Activated CD8-positive, alpha-beta memory T cell treated with anti-CD3 and anti-CD28 coated beads for 4 hours (primary cell): ENCODE data around the gene ZNF592.

Experiments used
- DNase-seq, 2 donors: peaks; one replicate each; pipeline ENCODE4 v3.0.0-alpha.2; 2020; ENCODE audit warnings: low read depth in 2 of 2

Gene ZNF592

DNA sequence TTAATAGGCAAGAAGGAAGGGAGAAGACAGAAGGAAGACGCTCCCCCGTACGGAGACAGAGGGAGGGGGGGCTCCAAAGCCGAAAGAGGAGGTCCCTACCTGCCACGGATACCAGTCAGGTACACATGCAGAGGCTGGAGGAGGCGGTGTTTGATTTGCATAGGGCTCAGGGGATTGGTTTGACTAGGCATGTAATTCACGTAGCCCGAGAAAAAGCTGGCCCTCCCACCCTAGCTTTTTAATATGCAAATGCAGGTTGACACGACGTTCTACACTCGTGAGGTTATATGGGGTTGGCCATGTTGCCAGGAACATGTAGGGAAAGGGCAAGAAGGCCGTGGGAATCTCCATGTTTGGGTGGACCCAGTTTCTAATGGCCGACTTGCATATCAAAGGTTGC lies 29.8 kb downstream of the ZNF592 start:
- DNase-seq, result no peak

DNA sequence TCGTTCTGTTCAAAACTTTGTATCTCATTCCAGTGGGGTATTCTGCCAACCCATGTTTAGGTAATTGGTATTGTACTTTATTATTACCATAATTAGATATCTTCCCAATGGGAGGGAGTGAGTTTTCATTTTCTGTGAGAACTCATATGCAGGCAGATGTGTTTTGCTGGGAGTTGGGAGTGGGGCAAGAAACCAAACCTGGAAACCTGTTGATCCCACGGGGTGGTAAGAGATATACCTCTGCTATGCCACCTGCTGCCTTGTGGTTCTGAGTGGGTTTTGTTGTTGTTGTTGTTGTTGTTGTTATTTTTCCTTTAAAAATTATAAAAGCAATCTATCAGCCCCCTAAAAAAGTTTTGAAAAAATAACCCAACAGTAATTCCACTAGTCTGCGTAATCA lies 32.1 kb downstream of the ZNF592 start:
- no peak for DNase-seq

DNA sequence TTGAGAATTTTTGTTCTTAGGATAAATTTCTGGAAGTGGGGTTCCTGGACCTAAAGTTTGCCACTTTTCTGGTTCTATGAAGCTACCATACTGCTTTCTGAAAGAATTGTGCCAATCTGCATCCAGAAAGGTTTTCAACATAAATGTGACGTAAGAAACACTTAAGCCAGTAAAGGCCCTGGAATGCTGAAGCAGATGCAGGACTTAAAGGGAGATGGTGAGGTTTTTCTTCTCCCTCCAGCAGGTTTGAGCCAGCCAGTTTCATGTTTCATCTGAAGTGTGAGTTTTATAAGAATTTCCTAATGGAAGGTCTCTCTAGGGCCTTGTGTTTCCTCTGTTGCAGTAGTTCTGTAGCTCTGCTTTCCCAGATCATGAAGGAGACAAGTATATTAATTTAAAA lies 33.1 kb downstream of the ZNF592 start:
- no peak for DNase-seq

DNA sequence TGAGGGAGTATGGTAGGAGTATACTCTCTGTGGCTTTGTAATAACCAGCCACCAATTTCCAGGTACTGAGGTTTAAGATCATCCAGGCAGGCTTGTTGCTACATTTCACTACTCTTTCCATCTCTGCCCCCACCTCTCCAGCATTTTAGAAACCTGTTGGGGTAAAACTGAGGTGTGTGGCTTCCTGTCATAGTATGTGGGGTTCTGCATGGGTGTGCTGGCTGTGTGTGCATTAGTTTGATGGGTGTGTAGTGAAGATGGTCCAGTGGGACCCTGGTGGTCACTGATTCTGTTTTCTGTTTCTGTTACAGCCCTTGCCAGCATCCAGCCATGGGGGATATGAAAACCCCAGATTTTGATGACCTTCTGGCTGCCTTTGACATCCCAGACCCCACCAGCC lies 34.0 kb downstream of the ZNF592 start:
- DNase-seq, result no peak

DNA sequence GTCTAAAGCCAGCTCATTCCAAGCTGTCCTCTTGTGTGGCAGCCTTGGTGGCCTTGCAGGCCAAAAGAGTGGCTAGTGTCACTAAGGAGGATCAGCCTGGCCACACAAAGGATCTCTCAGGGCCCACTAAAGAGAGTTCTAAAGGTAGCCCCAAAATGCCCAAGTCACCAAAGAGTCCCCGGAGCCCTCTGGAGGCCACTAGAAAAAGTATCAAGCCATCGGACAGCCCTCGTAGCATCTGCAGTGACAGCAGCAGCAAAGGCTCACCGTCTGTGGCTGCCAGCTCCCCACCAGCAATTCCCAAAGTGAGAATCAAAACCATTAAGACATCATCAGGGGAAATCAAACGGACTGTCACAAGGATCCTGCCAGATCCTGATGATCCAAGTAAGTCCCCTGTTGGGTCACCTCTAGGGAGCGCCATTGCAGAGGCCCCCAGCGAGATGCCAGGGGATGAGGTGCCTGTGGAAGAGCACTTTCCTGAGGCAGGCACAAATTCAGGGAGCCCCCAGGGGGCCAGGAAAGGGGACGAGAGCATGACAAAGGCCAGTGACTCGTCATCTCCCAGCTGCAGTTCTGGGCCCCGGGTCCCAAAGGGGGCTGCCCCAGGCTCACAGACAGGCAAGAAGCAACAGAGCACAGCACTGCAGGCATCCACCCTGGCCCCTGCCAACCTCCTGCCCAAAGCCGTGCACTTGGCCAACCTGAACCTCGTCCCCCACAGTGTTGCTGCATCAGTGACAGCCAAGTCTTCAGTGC lies 35.3 kb downstream of the ZNF592 start:
- DNase-seq, result no peak

DNA sequence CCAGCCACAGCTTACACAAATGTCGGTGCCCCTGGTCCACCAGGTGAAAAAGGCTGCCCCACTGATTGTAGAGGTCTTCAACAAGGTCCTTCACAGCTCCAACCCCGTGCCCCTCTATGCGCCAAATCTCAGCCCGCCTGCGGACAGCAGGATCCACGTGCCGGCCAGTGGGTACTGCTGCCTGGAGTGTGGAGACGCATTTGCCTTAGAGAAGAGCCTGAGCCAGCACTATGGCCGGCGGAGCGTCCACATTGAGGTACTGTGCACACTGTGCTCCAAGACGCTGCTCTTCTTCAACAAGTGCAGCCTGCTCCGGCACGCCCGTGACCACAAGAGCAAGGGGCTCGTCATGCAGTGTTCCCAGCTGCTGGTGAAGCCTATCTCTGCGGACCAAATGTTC lies 35.9 kb downstream of the ZNF592 start:
- no peak for DNase-seq

DNA sequence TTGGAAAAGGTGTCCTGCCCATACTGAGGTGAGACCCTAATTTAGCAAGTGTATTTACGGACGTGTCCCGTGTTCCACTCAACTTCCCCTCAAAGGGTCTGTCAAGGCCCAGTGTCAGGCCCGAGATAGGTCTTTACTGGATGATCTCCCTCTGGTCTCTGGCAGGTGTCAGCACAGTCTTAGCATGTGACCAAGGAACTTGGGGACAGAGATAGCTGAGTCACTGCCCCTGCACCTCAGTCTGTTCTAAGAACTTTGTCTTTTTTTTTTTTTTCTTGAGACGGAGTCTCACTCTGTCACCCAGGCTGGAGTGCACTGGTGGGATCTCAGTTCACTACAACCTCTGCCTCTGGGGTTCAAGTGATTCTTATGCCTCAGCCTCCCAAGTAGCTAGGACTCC lies 36.7 kb downstream of the ZNF592 start:
- no peak for DNase-seq

DNA sequence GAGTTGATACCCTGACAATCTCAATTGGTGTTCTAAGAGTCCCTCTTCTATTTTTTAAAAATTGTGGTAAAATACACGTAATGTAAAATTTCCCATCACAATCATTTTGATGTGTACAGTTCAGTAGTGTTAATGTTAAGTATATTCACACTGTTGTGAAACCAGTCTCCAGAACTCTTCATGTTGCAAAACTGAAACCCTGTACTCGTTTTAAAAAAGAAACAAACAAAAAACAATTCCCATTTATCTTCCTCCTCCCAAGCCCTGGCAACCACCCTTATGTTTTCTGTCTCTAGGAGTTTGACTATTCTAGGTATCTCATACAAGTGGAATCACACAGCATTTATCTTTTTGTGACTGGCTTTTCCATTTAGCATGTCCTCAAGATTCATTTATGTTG lies 40.1 kb downstream of the ZNF592 start:
- DNase-seq, result no peak

DNA sequence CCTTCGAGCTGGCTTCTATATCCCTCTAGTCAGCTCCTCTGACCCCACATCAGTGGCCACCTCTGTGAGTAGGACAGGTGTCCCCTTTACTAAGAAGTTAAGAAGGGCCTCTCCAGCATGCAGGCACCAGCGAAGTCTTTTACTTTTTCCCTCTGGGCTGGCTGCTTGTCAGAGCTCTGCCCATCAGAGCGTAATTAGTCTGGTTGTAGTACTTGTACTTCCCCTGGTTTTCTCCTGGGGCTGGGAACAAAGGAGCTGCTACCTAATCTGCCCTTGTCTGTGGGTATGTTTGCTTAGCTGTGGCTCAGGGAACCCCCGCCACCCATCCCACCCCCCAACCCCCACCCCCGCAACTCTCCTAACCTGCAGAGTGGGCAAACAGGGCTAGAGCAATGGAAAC lies 41.4 kb downstream of the ZNF592 start:
- no peak for DNase-seq

DNA sequence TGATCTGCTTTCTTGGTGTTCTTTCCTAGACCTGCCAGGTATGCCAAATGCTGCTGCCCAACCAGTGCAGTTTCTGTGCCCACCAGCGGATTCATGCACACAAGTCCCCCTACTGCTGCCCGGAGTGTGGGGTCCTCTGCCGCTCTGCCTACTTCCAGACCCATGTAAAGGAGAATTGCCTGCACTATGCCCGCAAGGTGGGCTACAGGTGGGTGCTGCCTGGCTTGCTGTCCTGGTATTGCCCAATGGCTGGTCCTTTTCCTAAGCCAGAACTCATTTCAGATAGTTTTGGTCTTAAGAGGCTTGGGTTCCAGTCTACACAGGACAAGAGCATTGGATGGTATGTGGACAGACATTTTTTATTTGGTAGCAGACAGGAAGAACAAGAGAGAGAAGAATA lies 42.3 kb downstream of the ZNF592 start:
- DNase-seq, result no peak

DNA sequence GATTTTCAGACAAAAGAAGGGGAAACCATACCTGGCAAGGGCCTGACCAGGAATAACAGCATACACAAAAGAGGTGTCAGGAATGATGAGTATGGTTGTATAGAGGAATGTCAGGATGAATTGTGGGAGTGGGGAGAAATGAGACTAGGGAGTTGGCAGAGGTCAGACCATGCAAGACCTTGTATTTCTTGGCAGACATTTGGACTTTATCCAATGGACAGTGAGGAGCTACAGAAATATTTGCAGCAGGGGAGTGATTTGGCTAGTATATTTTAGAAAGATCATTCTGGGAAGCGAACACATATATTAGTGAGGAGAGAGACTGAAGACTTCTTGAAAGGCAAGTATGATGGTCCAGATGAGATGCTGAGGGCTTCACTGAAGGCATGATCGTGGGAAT lies 43.4 kb downstream of the ZNF592 start:
- no peak for DNase-seq

DNA sequence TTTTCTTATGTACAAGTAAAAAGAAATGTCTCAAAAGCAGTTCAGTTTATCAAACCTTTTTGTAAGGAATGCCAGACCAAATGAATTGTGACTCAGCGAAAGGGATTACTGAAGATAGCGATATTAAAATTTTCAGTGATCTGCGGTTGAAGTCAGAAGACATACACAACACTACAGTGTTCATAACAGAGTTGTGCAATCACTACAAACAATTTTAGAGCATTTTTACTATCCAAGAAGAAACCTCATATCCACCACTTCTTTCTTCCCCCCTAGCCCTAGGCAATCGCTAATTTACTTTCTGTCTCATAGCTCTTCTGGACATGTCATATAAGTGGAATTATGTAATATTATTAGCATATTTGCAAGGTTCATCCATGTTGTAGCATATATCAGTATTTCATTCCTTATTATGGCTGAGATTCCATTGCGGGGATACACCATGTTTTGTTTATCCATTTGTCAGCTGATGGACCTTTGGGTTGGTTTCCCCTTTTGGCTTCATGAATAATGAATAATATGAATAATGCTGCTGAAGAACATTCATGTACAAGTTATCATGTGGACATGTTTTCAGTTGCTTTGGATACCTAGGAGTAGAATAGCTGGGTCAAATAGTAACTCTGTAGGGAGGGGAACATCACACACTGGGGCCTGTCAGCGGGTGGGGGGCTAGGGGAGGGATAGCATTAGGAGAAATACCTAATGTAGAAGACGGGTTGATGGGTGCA lies 45.2 kb downstream of the ZNF592 start:
- no peak for DNase-seq

DNA sequence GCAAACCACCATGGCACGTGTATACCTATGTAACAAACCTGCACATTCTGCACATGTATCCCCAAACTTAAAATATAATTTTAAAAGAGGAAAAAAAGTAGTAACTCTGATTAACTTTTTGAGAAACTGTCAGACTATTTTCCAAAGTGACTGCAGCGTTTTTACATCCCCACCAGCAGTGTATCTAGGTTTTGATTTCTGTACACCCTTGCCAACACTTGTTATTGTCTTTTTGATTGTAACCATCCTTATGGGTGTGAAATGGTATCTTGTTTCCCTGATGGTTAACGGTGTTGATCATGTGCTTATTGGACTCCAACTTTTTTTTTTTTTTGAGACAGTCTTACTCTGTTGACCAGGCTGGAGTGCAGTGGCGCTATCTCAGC lies 45.8 kb downstream of the ZNF592 start:
- no peak for DNase-seq

DNA sequence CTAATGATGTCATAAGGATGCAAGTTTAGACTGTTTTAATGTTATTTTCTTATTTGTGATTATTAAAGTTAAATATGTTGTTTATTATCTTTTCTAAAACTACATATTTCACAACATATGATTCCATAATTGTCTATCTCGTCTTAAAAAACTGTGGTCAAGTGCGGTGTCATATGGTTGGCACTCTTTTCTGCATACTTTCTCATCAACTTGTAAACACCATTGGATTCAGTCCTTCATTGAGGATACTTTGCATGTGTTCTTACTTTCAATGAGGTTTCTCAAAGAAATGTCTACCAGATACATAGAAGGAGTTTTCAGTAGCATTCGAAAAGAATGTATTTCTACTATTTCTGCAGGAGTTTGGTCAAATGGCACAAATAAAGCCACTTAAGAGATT lies 46.8 kb downstream of the ZNF592 start:
- no peak for DNase-seq

DNA sequence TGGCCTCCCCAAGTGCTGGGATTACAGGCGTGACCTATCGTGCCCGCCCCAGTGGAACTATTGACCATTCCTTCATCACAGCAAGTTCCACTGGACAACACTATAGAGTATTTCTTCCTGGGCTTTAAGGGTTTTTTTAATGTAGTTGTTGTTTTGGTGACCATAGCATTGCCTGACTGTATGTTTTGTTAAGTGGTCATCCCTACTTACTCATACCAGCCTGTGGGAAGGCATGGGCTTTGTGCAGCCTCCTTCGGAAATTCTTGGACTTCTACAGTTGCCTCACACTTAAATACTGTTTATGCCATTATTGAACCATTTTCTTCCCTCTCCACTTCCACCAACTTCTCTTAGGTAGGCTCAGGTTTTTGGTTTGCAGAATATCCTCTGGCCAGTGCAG lies 48.8 kb downstream of the ZNF592 start:
- no peak for DNase-seq

DNA sequence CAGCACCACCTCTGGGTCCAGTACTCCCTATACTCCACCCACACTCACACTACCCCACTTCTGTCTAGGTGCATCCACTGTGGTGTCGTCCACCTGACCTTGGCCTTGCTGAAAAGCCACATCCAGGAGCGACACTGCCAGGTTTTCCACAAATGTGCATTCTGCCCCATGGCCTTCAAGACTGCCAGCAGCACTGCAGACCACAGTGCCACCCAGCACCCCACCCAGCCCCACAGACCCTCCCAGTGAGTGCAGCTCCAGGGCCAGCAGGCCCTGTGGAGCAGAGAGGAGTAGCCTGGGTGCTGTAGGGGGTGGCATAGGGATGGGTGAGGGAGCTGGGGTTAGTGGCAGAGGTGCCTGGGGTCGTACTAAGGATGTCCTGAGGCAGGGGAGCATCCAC lies 49.4 kb downstream of the ZNF592 start:
- DNase-seq, result no peak

DNA sequence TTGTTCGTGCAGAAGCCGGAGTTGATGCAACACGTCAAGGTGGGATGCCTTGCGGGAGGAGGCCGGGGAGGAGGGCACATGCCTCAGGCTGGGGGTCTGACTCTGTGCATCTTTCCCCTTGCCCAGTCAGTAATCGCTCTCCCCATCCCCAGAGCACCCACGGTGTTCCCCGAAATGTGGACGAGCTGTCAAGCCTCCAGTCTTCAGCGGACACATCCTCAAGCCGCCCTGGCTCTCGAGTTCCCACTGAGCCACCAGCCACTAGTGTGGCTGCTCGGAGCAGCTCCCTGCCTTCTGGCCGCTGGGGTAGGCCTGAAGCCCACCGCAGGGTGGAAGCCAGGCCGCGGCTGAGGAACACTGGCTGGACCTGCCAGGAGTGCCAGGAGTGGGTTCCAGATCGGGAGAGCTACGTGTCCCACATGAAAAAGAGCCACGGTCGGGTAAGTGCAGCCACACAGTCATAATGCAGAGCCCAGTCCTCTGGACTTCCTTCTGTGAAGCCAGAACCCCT lies 50.1 kb downstream of the ZNF592 start:
- DNase-seq, result no peak

DNA sequence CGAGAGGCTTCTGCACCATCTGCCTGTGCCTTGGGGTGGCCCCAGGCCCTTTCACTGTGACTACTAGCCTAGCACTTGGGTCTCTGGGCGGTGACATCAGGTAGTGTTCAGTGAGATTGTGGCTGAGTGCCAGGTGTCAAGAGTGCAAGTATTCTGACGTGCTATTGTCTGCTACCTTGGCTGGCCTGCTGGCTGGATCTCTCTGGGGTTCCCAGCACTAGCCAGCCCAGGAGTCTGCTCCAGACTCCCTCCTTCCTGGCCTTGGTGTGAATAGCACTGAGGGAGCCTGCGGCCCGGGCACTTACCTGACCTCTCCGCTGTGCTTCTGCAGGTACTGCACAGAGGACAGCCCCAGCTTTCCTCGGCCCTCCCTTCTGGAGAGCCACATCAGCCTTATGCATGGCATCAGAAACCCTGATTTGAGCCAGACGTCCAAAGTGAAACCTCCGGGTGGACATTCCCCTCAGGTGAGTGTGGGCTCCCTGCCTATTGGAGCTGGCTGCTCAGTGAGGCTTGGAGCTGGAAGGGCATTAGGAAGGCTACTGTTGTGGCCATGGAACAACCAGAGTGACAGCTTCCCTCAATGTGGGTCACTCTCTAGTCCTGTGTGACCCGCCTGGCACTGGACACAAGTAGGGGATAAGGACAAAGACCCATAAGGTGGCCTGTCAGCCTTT lies 51.3 kb downstream of the ZNF592 start:
- DNase-seq, result no peak

DNA sequence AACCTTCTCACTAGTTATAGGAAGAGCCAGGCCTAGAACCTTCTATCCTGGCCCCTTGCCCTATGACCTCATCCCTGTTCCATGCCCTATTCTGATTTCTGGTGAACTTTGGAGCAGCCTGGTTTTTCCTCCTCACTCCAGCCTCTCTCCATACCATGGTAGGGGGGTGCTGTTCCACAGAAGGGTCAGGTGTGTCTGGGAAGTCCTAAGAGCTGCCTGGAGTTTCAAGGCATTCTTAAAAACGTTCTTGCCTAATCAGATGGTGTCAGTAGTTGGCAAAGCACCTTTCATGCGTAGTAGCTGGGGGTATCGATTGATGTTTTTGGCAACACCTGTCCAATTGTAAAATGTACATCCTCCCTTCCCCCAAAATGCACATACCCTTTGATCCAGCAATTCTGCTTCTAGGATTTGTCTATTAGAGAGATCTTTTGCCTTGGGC lies 52.0 kb downstream of the ZNF592 start:
- no peak for DNase-seq

DNA sequence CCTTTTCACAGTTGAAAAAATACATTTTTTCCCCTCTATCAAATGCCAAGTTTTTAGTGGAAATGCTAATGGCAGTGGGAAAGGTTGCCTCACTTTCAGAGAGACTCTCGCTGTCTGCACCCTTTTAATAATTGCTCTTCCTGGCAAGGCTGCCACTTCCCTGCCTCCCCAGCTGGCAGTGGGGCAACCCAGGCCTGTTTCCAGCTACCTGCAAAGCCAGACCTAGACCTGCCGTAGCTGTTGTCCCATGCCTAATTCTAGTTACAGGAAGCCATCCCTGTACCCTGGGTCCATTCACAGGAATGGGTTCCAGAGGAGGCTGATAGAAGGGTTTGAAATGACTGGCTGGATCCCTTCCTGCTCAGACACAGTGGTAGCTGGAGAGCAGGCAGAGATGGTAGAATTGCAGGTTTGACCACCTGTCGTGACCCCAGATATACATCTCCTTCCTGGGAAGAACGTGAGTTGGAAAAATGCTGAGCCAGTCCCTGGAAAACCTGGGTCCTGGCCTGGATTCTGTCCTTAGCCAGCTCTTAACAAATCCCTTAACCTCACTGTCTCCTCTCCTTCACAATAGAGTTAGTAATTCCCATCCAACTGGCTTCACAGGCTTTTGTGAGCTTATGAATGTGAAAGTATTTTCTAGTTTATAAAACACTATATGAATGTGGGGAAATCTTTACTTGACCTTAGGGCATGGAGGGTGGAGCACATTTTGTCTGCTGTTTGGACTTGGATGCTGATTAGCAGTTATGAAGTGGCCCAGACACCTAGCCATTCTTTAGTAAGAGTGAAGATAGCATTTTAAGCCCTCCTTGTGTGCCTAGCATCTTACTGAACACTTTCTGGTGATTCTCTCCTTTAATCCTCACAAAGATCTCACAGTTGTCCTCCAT lies 55.9 kb downstream of the ZNF592 start:
- no peak for DNase-seq

DNA sequence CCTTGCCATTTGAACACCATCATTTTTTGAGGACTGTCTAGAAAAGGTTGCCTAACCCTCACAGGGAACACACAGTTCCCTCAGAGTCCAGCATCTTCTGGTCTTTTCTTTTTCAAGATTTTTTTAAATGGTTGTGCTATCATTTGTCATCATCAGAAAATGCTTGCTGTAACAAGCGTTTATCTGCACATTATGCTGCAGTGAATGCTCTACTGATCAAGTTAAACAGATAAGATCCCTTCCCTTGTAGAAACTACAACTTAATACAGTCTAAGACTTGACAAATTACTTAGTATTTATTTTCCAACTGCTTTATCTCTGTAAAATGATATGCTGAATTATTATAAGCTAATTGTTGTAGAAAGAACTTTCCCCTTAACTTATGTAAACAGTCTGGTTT lies 56.8 kb downstream of the ZNF592 start:
- DNase-seq, result no peak

DNA sequence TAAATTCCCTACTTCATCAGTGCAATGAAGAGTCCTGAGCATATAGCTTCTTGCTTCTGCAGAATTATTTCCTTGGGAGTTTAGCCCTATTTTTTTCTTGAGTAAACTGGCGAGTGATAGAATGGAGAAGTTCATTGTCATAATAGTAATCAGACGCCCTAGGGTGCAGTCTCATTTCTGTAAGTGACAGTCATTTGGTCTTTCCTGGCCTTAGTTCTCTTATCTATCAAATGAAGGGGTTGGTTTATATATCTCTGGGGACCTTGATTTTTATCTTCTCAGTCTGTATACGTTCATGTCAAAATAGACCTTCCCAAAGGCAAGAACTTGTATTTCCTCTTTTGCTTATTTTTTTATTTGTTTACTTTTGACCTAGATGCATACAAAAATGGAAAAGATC lies 58.8 kb downstream of the ZNF592 start:
- DNase-seq, result no peak
